Mucosa of descending colon (tissue), 3 donors: ENCODE data around the gene MYRIP. TPM values are rescaled to one million over a fixed set of nuclear protein-coding genes. Genes with fewer than 3 reads are reported as not detected.
"Not testable (repeated sequence)": the region's sequence is repeated elsewhere in the genome, so short reads cannot be mapped to it uniquely, and the experiment has no call there.

Experiments
- ATAC-seq: fragments of 200-7000 bp; cut with Tn5 transposase; one replicate; pipeline ENCODE4 v1.9.1; 2020; ENCODE audit warnings: mild to moderate bottlenecking, moderate library complexity
- DNase-seq, 3 donors: peaks; one replicate each; pipeline ENCODE4 v3.0.0-alpha.2; 2020
- H3K36me3 ChIP-seq: fragments of 200-600 bp; one replicate; pipeline ENCODE4 v1.8.0; 2021; ENCODE audit warnings: low read depth, mild to moderate bottlenecking
- H3K4me1 ChIP-seq: fragments of 200-600 bp; one replicate; pipeline ENCODE4 v1.8.0; 2021; ENCODE audit warnings: low read depth, mild to moderate bottlenecking
- H3K4me3 ChIP-seq: fragments of 200-600 bp; one replicate; pipeline ENCODE4 v1.8.0; 2021; ENCODE audit warnings: mild to moderate bottlenecking
- H3K9me3 ChIP-seq: fragments of 200-600 bp; one replicate; pipeline ENCODE4 v1.8.0; 2021; ENCODE audit warnings: mild to moderate bottlenecking
- intact Hi-C, 2 donors: fragments of 100-400 bp; cut with DNase I in 1 of 2; cut with micrococcal nuclease in 1 of 2; formaldehyde crosslinking; loops; one replicate each; pipeline versions ENCODE4 v1.11.0 to v1.11.1; 2022; cut with DNase I, micrococcal nuclease
- total RNA-seq, 3 donors: library from RNA; stranded (reverse); fragmentation: NEBNext Ultra II Directional in 2 of 3; extraction: Animal tissue kit (Norgen Biotek cat#: 25700) in 2 of 3; gene quantifications; one replicate each; pipeline versions ENCODE4 v1.2.1 to v1.2.4, GENCODE V29; 2021 to 2023
- TF ChIP-seq, protein P1 (sequence below): fragments of 200-600 bp; IDR thresholded peaks from one replicate; pipeline ENCODE4 v1.8.0; 2022; ENCODE audit warnings: antibody characterized with exemption, mild to moderate bottlenecking
- donor health status: DM: no; HTN: no; CAD: no; lungs with moderate emphysema.
- donor health status: DM: no; HTN: no; CAD: no.
- donor health status: DM: no; HTN: yes; CAD: no.

Gene MYRIP
- total RNA-seq, 3 donors from 2014 or later, result 7.2 to 11.2 (median 9.9) TPM

DNA sequence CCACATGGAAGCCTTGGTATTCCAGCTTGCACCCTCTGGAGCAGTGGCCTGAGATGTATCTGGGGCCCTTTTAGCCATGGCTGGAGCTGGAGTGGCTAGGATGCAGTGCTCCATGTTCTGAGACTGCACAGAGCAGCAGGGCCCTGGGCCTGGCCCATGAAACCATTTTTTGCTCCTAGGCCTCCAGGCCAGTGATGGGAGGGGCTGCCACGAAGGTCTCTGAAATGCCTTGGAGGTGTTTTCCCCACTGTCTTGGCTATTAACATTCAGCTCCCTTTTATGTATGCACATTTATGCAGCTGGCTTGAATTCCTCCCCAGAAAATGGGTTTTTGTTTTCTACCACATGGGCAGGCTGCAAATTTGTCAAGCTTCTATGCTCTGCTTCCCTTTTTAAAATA is 43.0 kb upstream of the MYRIP start:
- no peak overlapping the region for H3K4me3 ChIP-seq
- no peaks in the 10 kb centered on the region for H3K4me1 ChIP-seq
- DNase-seq, result no peak
- H3K9me3 ChIP-seq, result no peaks in the 10 kb centered on the region
- ATAC-seq, result no peak
- TF ChIP-seq, protein P1, sequence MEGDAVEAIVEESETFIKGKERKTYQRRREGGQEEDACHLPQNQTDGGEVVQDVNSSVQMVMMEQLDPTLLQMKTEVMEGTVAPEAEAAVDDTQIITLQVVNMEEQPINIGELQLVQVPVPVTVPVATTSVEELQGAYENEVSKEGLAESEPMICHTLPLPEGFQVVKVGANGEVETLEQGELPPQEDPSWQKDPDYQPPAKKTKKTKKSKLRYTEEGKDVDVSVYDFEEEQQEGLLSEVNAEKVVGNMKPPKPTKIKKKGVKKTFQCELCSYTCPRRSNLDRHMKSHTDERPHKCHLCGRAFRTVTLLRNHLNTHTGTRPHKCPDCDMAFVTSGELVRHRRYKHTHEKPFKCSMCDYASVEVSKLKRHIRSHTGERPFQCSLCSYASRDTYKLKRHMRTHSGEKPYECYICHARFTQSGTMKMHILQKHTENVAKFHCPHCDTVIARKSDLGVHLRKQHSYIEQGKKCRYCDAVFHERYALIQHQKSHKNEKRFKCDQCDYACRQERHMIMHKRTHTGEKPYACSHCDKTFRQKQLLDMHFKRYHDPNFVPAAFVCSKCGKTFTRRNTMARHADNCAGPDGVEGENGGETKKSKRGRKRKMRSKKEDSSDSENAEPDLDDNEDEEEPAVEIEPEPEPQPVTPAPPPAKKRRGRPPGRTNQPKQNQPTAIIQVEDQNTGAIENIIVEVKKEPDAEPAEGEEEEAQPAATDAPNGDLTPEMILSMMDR, result no peak
- intact Hi-C loops, result no loop called here
- no peaks in the 10 kb centered on the region for H3K36me3 ChIP-seq

DNA sequence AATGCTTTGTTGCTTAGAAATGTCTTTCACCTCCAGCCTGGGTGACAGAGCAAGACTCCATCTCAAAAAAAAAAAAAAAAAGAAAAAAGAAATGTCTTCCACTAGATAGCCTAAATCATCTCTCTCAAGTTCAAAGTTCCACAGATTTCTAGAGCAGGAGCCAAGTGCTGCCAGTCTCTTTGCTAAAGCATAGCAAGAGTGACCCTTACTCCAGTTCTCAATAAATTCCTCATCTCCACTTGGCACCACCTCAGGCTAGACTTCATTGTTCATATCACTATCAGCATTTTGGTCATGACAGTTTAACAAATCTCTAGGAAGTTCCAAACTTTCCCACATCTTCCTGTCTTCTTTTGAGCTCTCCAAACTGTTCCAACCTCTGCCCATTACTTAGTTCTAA is 42.5 kb upstream of the MYRIP start:
- intact Hi-C loops, H3K4me3 ChIP-seq, H3K4me1 ChIP-seq, H3K9me3 ChIP-seq, H3K36me3 ChIP-seq, ATAC-seq: not testable (repeated sequence)
- peak in 1 of 3 donors; percentile 29 for DNase-seq

DNA sequence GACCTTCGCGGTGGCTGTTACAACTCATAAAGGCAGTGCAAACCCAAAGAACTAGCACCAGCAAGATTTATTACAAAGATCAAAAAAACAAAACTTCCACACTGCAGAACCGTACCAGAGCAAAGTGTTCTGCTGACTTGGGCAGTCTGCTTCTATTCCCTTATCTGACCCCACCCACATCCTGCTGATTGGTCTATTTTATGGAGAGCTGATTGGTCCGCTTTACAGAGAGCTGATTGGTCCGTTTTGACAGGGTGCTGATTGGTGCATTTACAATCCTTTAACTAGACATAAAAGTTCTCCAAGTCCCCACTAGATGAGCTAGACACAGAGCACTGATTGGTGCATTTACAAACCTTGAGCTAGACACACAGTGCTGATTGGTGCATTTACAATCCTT is 31.2 kb upstream of the MYRIP start:
- intact Hi-C loops, ATAC-seq, H3K4me1 ChIP-seq, H3K36me3 ChIP-seq, H3K9me3 ChIP-seq, DNase-seq, H3K4me3 ChIP-seq: not testable (repeated sequence)

DNA sequence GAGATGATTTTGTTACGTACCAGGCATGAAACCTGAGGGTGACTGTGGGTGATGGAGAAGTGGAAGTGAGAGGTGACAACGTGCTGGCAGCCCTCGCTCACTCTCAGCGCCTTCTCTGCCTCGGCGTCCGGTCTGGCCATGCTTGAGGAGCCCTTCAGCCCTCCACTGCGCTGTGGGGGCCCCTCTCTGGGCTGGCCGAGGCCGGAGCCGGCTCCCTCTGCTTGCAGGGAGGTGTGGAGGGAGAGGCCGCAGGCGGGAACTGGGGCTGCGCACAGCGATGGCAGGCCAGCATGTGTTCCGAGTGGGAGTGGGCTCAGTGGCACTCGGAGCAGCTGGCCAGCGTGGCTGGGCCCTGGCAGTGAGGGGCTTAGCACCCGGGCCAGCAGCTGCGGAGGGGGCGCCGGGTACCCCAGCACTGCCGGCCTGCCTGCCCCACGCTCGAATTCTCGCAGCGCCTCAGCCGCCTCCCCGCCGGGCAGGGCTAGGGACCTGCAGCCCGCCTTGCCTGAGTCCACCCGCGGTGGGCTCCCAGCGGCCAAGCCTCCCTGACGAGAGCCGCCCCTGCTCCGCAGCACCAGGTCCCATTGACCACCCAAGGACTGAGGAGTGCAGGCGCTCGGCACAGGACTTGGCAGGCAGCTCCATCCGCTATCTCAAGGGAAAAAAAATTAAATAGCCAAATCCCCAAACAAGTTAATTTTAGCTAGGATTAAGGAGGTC is 29.7 kb upstream of the MYRIP start:
- no peaks in the 10 kb centered on the region for H3K36me3 ChIP-seq
- no peak overlapping the region for H3K4me3 ChIP-seq
- TF ChIP-seq, protein P1, result no peak
- intact Hi-C loops, result no loop called here
- no peak for ATAC-seq
- no peak for DNase-seq
- H3K4me1 ChIP-seq, result peaks cover 4% of the 10 kb centered on the region
- H3K9me3 ChIP-seq, result no peaks in the 10 kb centered on the region

DNA sequence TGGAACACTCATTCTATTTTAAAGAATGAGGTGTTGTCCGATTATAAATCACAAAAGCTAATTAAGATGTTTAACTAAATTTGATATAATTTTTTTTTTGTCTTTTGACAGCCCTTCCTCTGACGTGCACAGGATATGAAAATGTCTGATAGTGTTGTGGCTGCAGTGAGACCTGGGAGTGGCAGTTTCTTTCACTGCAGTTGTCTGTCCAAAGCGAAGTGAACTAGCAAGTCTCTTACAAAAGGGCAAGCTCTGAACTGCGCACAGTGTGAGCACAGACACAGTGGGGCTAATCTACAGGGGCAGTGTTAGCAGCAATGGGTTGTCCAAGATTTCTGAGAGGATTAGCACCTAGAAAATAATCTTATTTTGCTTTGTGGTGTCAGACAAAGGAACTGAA is 29.1 kb upstream of the MYRIP start:
- TF ChIP-seq, protein P1, result no peak
- H3K4me1 ChIP-seq, result peaks cover 4% of the 10 kb centered on the region
- DNase-seq (peak in 1 of 3 donors; percentile 12), ATAC-seq (no peak)
- intact Hi-C loops, result no loop called here
- no peaks in the 10 kb centered on the region for H3K9me3 ChIP-seq
- H3K36me3 ChIP-seq, result no peaks in the 10 kb centered on the region
- H3K4me3 ChIP-seq, result no peak overlapping the region

DNA sequence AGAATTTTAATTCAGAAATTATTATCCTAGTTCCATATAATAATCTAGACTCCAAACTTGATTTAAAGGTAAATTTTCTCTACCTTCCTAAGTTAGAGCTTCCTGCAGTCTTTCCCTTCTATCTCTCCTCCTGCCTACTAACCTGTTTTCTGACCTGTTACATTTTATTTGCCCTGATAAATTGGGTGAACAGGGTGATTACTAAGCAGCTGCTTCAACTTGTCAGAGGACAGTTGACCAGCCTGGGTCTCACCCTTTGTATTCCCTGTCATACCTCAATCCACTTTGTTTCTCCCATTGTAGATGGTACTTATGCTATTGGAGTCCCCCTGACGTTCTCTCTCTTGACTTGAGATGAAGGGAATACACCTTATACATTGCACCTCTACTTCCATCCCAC is 28.4 kb upstream of the MYRIP start:
- TF ChIP-seq, protein P1, result no peak
- Histone ChIP-seq H3K4me1 (peaks cover 4% of the 10 kb centered on the region), H3K36me3 (no peaks in the 10 kb centered on the region), H3K9me3 (no peaks in the 10 kb centered on the region), H3K4me3 (no peak overlapping the region)
- DNase-seq (no peak), ATAC-seq (no peak)
- intact Hi-C loops, result no loop called here

DNA sequence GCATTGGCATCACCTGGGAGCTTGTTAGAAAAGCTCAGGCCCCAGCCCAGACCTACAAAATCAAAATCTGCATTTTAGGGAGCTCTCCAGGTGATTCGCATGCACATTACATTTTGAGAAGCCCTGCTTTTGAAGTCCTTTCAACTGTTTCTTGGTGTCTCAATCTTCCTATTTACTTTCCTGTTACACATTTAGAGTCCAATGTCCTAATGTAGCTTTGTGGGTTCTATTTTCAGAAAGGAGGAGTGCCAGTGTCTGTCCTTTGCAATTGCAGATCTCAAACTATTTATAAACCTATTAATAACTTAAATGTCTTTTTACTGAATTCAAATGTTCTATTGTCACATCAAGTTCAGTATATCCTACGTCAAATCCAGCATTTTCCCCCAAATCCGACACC is 27.8 kb upstream of the MYRIP start:
- H3K4me3 ChIP-seq, result no peak overlapping the region
- ATAC-seq (no peak), DNase-seq (no peak)
- H3K9me3 ChIP-seq, result no peaks in the 10 kb centered on the region
- no peaks in the 10 kb centered on the region for H3K36me3 ChIP-seq
- TF ChIP-seq, protein P1, result no peak
- intact Hi-C loops, result no loop called here
- H3K4me1 ChIP-seq, result peaks cover 4% of the 10 kb centered on the region
